Measurements from ENCODE around the gene ATP6V0A4.

Gene ATP6V0A4

DNA sequence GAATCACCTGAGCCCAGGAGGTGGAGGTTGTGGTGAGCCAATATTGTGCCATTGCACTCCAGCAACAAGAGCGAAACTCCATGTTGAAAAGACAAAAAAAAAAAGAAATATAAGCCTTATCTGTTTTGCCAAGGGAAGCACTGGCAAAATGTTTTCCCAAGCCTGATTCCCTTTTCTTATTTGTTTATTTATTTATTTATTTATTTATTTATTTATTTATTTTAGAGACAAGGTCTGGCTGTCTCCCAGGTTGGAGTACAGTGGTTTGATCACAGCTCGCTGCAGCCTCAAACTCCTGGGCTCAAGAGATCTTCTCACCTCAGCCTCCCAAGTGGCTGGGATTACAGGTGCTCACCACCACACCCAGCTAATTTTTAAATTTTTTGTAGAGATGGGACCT, 141.0 kb downstream of the ATP6V0A4 start:
- DNase-seq: no peak

Data from DMS 273 treated with DMSO at 0.1 percent for 48 hours (cell line).